GM06990 (cell line): ENCODE data around the gene DDX20.

Experiments
- DNase-seq: peaks from one replicate; pipeline ENCODE4 v3.0.0-alpha.2; 2011; ENCODE audit not compliant: insufficient read length; ENCODE audit errors: extremely low read depth
- H3K27me3 ChIP-seq: replicated peaks from 2 replicates; pipeline ENCODE4 v1.6.0; 2011; ENCODE audit warnings: low read length; ENCODE audit not compliant: control insufficient read depth, insufficient read depth
- H3K36me3 ChIP-seq: 2 replicates; pipeline ENCODE4 v1.5.1; 2011; ENCODE audit warnings: low read length; ENCODE audit not compliant: control insufficient read depth, insufficient read depth
- H3K4me3 ChIP-seq: replicated peaks from 2 replicates; pipeline ENCODE4 v1.5.1; 2011; ENCODE audit warnings: low read depth, mild to moderate bottlenecking, control low read depth, low read length
- CTCF ChIP-seq: IDR thresholded peaks from 2 replicates; pipeline ENCODE4 v1.5.1; 2011; ENCODE audit warnings: low read length, control low read depth, mild to moderate bottlenecking, inconsistent platforms; ENCODE audit not compliant: insufficient read depth, poor library complexity, severe bottlenecking

DDX20 gene

DNA sequence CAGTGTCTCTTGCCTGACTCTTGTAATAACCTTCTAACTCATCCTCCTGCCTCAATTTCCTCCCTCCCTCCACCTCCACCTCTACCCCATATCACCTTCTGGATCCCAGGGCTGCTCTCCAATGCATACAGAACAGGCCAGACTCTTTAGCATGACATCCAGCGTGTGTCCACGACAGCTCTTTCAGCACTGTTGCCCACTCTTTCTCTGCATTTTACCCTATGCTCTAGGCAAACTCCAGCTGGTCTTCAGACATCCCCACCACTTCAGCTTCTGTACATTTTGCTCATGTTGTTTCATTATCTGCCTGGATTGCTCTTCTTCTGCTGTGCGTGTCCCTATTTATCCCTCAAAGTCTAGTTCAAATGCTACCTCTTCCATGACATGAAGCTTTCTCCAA is 21.3 kb upstream of the DDX20 start:
- TF ChIP-seq CTCF: no peak
- peaks cover 3% of the 10 kb centered on the region for H3K36me3 ChIP-seq

DNA sequence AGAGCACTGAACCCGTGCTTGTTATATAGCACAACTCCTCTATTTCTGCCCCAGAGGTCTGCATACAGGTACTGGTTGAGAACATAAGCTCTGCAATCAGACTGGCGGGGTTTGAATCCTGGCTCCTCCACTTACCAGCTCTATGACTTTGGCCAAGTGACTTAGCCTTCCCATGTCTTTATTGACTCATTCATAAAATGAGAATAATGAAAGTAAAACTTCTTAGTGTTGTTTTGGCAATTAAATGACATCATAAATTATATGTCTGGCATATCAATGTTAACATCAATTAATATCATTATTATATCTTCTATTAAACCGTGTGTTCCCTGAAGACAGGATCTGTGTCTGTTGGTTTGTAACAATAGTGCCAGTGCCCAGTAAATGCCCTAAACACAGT is 20.8 kb upstream of the DDX20 start:
- Histone ChIP-seq H3K27me3 (no peaks in the 10 kb centered on the region), H3K36me3 (peaks cover 3% of the 10 kb centered on the region), H3K4me3 (no peak overlapping the region)
- no peak for TF ChIP-seq CTCF
- DNase-seq: no peak

More for the DNA sequence above, 21.3 kb upstream of the DDX20 start:
- no peak overlapping the region for H3K4me3 ChIP-seq
- DNase-seq: no peak
- H3K27me3 ChIP-seq: no peaks in the 10 kb centered on the region

- no peaks in the 10 kb centered on the region for H3K27me3 ChIP-seq
- no peak overlapping the region for H3K4me3 ChIP-seq
- no peak for DNase-seq
- no peak for TF ChIP-seq CTCF
- H3K36me3 ChIP-seq: peaks cover 3% of the 10 kb centered on the region
Measured at GRCh38 chr1:111735321-111735720, 20.4 kb upstream of the DDX20 start.

- no peak overlapping the region for H3K4me3 ChIP-seq
- TF ChIP-seq CTCF: no peak
- no peak for DNase-seq
- peaks cover 3% of the 10 kb centered on the region for H3K36me3 ChIP-seq
- no peaks in the 10 kb centered on the region for H3K27me3 ChIP-seq
Measured at GRCh38 chr1:111735858-111736544, 19.7 kb upstream of the DDX20 start.

DNA sequence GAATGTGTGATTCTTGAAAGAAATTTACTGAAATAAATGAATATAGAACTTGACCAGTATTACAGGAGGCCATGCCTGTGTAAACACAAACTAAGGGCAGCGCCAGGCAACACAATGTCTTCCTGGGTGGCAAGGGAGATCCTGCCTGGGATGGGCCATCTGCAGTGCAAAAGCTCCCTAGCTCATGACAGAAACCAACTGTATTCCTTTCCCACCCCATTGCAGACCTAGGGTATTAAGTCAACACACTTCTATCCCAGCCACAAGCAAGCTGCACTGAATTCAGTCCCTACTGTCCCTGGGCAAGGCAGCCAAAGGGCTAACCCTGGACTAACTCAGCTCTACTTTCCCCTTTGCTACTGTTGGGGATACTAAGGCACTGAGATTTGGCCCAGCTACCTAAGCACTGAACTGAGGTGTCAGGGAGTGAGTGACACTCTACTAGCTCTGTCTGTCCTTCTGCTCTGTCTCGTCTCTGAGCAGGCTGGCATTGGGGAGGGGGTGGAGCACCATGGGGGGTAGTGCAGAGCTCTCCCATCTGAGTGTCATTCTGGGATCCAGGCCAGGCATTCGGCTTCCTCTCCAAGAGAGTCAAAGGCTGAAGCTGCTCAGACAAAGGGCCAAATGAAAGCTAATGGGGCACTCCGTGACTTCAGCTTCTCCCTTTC is 19.0 kb upstream of the DDX20 start:
- H3K4me3 ChIP-seq: no peak overlapping the region
- no peak for TF ChIP-seq CTCF
- no peak for DNase-seq
- no peaks in the 10 kb centered on the region; the same call in 1 of the 2 replicates for H3K27me3 ChIP-seq
- H3K36me3 ChIP-seq: peaks cover 3% of the 10 kb centered on the region
